Measurements from ENCODE around the gene DUSP22. TPM values are rescaled to one million over a fixed set of nuclear protein-coding genes. Genes with fewer than 3 reads are reported as not detected.

The DUSP22 gene
- total and polyA plus RNA-seq, 2 of the 8 experiments (the other 6 are each of a cell fraction or from before 2014, with no cell fraction given) = 15.5 to 32.4 TPM

DNA sequence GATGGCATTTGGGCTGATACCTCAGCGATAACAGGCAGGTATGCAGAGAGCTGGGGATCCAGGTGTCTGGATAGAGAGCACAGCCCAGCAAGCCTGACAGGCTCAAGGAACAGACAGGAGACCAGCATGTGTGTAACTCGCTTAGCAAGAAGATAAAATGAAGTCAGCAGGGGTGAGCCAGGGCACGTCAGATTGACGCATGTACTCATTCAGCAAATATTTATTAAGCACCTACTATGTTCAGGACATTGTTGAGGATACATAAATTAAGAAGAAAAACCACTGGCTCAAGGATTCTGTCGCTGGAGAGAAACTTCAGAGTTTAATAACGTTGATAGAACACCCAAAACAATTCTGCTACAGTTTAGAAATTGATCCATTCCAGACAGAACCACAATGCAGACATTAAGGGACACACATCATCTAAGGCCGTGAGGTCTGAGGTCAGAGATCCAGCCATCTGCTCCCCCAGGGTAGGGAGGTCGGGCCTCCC lies 1.0 kb upstream of the DUSP22 start (continued):
- TF ChIP-seq JUND (IDR thresholded peaks at IDR 0.05; ENCODE audit: low read length) (no peak), KDM1A (IDR thresholded peaks at IDR 0.05; ENCODE audit: borderline replicate concordance, low read length) (no peak), POLR2A (IDR thresholded peaks at IDR 0.05; ENCODE audit: control extremely low read depth in 1 of 2, low read depth in 2 of 2, low read length in 2 of 2) (no peak)
